Measurements from ENCODE around the gene LHFPL6. TPM values are rescaled to one million over a fixed set of nuclear protein-coding genes. Genes with fewer than 3 reads are reported as not detected.

Gene LHFPL6
- total RNA-seq, 2 donors from 2014 or later: 206 to 213 TPM

GRCh38 chr13:39310961-39311360 lies 292.0 kb downstream of the LHFPL6 start:
- DNase-seq (ENCODE audit: low spot score): no peak
- intact Hi-C loops (cut with DNase I): no loop called here

DNA sequence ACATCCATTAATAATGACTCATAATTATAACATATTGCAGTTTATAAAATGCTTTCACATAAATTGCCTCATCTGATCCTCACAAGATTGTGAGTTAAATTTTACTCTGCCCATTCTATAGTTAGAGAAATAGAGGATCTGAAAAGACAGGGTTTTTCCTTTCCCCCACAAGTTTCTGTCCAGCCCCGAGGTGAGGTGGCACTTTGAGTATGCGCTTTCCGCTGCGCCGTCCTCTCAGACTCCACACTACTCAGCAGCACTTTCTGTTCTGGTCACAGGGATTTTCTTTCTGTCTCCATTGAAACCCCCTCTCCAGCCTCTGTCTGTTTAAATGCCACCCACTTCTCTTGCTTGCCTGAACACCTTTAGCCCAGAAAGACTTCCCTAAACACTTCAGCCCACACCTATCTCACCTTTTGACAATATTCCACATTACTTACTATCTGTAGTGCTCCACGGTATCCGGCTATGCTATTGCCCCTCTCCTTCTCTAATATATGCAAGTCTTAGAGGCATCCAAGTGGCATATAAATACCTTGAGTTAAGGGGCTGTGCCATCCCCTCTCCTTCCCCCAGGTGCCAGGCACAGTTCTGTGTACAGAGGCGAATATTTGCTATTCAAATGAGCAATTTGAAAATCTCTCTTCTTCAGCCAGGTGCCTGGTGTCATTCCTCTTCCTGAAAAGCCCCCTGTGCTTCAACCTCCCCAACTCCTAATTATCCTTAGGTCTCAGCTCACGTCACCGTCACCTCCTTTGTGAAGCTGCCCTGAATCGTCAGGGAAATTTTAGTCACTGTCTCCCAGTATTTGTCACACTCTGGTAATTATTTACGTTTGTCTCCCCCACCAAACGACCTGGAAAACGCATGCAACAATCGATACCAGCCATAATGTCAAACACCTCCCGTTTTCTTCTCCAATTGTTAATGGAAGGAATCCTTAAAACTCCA lies 296.1 kb downstream of the LHFPL6 start:
- intact Hi-C loops (cut with DNase I): no loop called here
- no peak for DNase-seq (ENCODE audit: low spot score)

DNA sequence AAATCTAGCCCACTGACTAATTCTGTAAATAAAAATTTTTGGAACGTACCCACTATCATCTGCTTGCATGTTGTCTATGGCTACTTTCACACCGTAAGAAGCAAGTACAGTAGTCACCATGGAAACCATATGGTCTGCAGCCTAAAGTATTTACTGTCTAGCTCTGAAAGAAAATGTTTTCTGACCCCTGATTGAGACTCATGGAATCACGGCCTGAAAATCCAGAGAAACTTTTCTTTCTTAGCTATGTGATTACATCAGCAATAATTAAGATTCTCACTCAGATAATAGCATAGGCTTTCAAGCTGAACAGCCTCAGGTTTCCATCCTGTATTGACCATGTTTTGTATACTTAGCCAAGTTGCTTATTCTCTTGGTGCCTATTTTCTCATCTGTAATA lies 300.2 kb downstream of the LHFPL6 start:
- no peak for DNase-seq (ENCODE audit: low spot score)
- intact Hi-C loops (cut with DNase I): no loop called here

DNA sequence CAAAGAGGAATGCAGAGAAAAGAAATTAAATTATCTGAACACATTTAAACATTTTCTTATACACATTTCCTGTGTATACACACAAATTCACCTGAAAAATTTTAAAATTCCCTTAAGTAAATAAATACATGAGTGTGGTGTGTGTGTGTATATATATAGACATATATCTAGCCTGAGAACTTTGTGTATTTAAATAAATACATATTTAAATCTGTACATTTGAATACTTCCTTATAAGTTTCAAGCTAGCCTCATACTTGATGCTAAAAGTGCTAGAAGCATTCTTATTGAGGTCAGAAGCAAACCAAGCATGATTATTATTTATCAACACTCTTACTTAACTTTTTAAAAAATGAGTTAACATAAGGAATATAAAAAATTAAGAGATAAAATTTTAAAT lies 304.0 kb downstream of the LHFPL6 start:
- no peak for DNase-seq (ENCODE audit: low spot score)
- intact Hi-C loops (cut with DNase I): no loop called here

- intact Hi-C loops (cut with DNase I): no loop called here
- DNase-seq (ENCODE audit: low spot score): no peak
These were observed 305.3 kb downstream of the LHFPL6 start for GRCh38 chr13:39297664-39298171.

DNA sequence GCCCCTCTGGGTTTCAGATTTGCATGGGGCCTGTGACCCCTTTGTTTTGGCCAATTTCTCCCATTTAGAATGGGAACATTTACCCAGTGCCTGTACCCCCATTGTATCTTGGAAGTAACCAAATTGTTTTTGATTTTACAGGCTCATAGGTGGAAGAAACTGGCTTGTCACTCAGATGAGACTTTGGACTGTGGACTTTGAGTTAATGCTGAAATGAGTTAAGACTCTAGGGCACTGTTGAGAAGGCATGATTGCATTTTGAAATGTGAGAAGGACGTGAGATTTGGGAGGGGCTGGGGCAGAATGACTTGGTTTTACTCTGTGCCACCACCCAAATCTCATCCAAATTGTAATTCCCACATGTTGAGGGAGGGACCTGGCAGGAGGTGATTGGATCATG lies 306.0 kb downstream of the LHFPL6 start:
- intact Hi-C loops (cut with DNase I): no loop called here
- no peak for DNase-seq (ENCODE audit: low spot score)

GRCh38 chr13:39296193-39296592 lies 306.8 kb downstream of the LHFPL6 start:
- DNase-seq (ENCODE audit: low spot score): no peak
- intact Hi-C loops (cut with DNase I): no loop called here

Other genes with a start within 250 kb of the LHFPL6 start
- 10 to 100 TPM; 47.7 to 54.4 TPM for gene COG6, start 52.5 kb upstream of the LHFPL6 start, total RNA-seq